PFSK-1 (cell line): ENCODE measurements around the gene CSF2.

Experiments used
- FOXP2 ChIP-seq: optimal IDR thresholded peaks from 2 replicates; pipeline ENCODE3; 2011; ENCODE audit warnings: borderline replicate concordance, control low read depth, inconsistent platforms; ENCODE audit not compliant: insufficient read depth; ENCODE audit errors: extremely low read length, extremely low read depth
- POLR2AphosphoS5 ChIP-seq: IDR thresholded peaks from 2 replicates; pipeline ENCODE4 v1.6.1; 2012; ENCODE audit warnings: low read depth, mild to moderate bottlenecking, control low read depth, low read length, moderate library complexity
- SIN3A ChIP-seq: IDR thresholded peaks from 2 replicates; pipeline ENCODE4 v1.6.1; 2012; ENCODE audit warnings: mild to moderate bottlenecking, low read length, moderate library complexity, borderline replicate concordance; ENCODE audit not compliant: insufficient read depth
- TAF1 ChIP-seq: IDR thresholded peaks from 2 replicates; pipeline ENCODE4 v1.6.1; 2012; ENCODE audit warnings: low read length, control low read depth, borderline replicate concordance; ENCODE audit not compliant: insufficient read depth
- TF ChIP-seq, protein P1 (sequence below), 2 experiments: IDR thresholded peaks; 2 replicates each; pipeline versions ENCODE4 v1.6.1 to v1.8.0; 2011 to 2012; ENCODE audit warnings: low read depth in 2 of 2, low read length in 2 of 2, control low read depth in 1 of 2, inconsistent platforms in 1 of 2, mild to moderate bottlenecking in 1 of 2, moderate library complexity in 1 of 2; ENCODE audit not compliant: insufficient read depth in 1 of 2

Gene CSF2

DNA sequence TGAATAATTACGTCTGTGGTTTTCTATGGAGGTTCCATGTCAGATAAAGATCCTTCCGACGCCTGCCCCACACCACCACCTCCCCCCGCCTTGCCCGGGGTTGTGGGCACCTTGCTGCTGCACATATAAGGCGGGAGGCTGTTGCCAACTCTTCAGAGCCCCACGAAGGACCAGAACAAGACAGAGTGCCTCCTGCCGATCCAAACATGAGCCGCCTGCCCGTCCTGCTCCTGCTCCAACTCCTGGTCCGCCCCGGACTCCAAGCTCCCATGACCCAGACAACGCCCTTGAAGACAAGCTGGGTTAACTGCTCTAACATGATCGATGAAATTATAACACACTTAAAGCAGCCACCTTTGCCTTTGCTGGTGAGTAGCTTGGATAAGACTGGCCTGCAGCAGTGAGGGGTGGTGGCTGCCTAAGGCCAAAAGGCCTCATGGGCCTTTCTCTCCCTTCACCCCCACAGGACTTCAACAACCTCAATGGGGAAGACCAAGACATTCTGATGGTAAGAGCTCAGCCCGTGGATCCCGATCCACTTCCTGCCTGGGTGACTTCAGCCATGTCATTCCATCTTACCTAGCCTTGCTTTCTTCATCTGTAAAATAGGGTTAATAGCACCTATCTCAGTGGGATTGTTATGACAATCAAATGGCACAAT lies 13.0 kb upstream of the CSF2 start, which contains the start of gene IL3:
TSS of gene IL3 (plus strand) at position 155 of the 661 bp plus-strand sequence. CDS start at position 207, 52 bp downstream.
- TF ChIP-seq, protein P1, sequence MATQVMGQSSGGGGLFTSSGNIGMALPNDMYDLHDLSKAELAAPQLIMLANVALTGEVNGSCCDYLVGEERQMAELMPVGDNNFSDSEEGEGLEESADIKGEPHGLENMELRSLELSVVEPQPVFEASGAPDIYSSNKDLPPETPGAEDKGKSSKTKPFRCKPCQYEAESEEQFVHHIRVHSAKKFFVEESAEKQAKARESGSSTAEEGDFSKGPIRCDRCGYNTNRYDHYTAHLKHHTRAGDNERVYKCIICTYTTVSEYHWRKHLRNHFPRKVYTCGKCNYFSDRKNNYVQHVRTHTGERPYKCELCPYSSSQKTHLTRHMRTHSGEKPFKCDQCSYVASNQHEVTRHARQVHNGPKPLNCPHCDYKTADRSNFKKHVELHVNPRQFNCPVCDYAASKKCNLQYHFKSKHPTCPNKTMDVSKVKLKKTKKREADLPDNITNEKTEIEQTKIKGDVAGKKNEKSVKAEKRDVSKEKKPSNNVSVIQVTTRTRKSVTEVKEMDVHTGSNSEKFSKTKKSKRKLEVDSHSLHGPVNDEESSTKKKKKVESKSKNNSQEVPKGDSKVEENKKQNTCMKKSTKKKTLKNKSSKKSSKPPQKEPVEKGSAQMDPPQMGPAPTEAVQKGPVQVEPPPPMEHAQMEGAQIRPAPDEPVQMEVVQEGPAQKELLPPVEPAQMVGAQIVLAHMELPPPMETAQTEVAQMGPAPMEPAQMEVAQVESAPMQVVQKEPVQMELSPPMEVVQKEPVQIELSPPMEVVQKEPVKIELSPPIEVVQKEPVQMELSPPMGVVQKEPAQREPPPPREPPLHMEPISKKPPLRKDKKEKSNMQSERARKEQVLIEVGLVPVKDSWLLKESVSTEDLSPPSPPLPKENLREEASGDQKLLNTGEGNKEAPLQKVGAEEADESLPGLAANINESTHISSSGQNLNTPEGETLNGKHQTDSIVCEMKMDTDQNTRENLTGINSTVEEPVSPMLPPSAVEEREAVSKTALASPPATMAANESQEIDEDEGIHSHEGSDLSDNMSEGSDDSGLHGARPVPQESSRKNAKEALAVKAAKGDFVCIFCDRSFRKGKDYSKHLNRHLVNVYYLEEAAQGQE (IDR thresholded peaks at IDR 0.05; ENCODE audit: insufficient read depth in 1 of 2, low read depth in 2 of 2, low read length in 2 of 2): no peak
- TF ChIP-seq TAF1: no peak

DNA sequence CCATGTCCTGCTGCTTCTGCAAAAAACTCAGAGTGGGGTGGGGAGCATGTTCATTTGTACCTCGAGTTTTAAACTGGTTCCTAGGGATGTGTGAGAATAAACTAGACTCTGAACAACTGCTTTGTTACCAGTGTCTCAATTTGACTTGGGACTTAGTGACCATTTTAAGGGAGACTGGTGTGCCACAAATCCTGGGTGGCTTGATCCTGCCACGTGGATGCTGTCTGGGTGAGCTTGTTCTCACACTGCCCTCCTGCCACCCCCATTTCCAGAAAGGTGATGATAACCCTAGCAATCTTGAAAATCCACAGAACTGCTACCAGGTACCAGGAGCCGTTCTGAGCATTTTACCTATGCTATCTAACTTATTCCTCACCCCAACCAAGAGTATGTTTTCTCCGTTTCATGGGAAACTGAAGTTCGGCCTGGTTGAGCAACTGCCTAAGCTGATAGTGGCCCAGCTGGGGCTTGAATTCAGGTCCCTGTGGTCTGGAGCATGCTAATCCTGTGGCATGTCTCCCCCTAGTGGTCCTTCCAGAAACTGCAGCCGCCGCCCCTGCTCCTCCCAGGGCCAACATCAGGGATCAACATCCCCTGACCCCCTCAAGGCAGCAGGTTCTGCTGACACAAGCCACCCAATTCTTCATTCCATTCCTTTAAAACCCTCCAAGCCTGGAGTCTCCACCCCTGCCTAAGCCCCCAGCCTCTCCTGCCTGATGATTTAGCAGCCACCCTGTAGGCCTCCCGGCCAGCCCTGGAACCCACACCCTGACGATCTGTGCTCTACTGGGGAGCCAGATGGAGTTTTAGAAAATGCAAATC lies 10.3 kb upstream of the CSF2 start:
- TF ChIP-seq POLR2AphosphoS5 (no peak), TAF1 (no peak), SIN3A (no peak), FOXP2 (no peak)
- TF ChIP-seq, protein P1 (IDR thresholded peaks at IDR 0.05; ENCODE audit: insufficient read depth in 1 of 2, low read depth in 2 of 2, low read length in 2 of 2): no peak

GRCh38 chr5:132064140-132064539 lies 9.4 kb upstream of the CSF2 start:
- TF ChIP-seq, protein P1 (IDR thresholded peaks at IDR 0.05; ENCODE audit: insufficient read depth in 1 of 2, low read depth in 2 of 2, low read length in 2 of 2): no peak
- TF ChIP-seq FOXP2 (no peak), POLR2AphosphoS5 (no peak), SIN3A (no peak), TAF1 (no peak)

GRCh38 chr5:132064738-132065331 lies 8.8 kb upstream of the CSF2 start:
- no peak for TF ChIP-seq FOXP2
- TF ChIP-seq TAF1: no peak
- TF ChIP-seq SIN3A: no peak
- TF ChIP-seq, protein P1 (IDR thresholded peaks at IDR 0.05; ENCODE audit: insufficient read depth in 1 of 2, low read depth in 2 of 2, low read length in 2 of 2): no peak
- no peak for TF ChIP-seq POLR2AphosphoS5
